WERI-Rb-1 (cell line): ENCODE measurements around the gene TEN1.
A peak's percentile ranks its signal among the peaks of the same experiment; 100 is the strongest.

ENCODE experiments used
- DNase-seq: peaks from one replicate; pipeline ENCODE4 v3.0.0-alpha.2; 2020
- H3K27ac ChIP-seq: fragments of 250-450 bp; sonication (Bioruptor Pico); 2 replicates; pipeline ENCODE4 v1.5.1; 2020; ENCODE audit warnings: mild to moderate bottlenecking, moderate library complexity
- H3K27me3 ChIP-seq: fragments of 250-450 bp; sonication (Bioruptor Pico); 2 replicates; pipeline ENCODE4 v1.5.1; 2021; ENCODE audit warnings: mild to moderate bottlenecking, low read depth, moderate library complexity; ENCODE audit not compliant: insufficient read depth, severe bottlenecking
- H3K36me3 ChIP-seq: fragments of 250-450 bp; sonication (Bioruptor Pico); 2 replicates; pipeline ENCODE4 v1.5.1; 2020; ENCODE audit warnings: mild to moderate bottlenecking, moderate library complexity
- H3K4me3 ChIP-seq: 2 replicates; pipeline ENCODE4 v1.5.1; 2011; ENCODE audit warnings: low read depth, mild to moderate bottlenecking, control low read depth, low read length
- H3K9me3 ChIP-seq: fragments of 250-450 bp; sonication (Bioruptor Pico); 2 replicates; pipeline ENCODE4 v1.5.1; 2021; ENCODE audit warnings: mild to moderate bottlenecking, moderate library complexity; ENCODE audit not compliant: severe bottlenecking
- CTCF ChIP-seq: IDR thresholded peaks from 2 replicates; pipeline ENCODE4 v1.5.1; 2011; ENCODE audit warnings: low read depth, mild to moderate bottlenecking, control low read depth, inconsistent platforms, low read length

Gene TEN1

GRCh38 chr17:76000755-76001521 lies 21.9 kb downstream of the TEN1 start, which contains the start of gene CDK3:
TSS of gene CDK3 (plus strand) at chr17:76000855. CDS start at chr17:76001426, 571 bp downstream.
- H3K27me3 ChIP-seq = no peaks in the 10 kb centered on the region
- H3K4me3 ChIP-seq = no peak within 1 kb of the TSS
- peaks cover 44% of the 10 kb centered on the region for H3K36me3 ChIP-seq
- H3K27ac ChIP-seq = peak within 1 kb of the TSS; percentile 53
- DNase-seq = no peak
- no peak for TF ChIP-seq CTCF
- H3K9me3 ChIP-seq = no peaks in the 10 kb centered on the region

GRCh38 chr17:76002100-76002499 lies 23.1 kb downstream of the TEN1 start:
- DNase-seq = no peak
- no peak overlapping the region for H3K4me3 ChIP-seq
- TF ChIP-seq CTCF = no peak
- no peaks in the 10 kb centered on the region for H3K9me3 ChIP-seq
- peaks cover 55% of the 10 kb centered on the region for H3K36me3 ChIP-seq
- no peaks in the 10 kb centered on the region for H3K27me3 ChIP-seq
- H3K27ac ChIP-seq = no peak overlapping the region

GRCh38 chr17:76003915-76004314 lies 24.9 kb downstream of the TEN1 start:
- H3K27me3 ChIP-seq = no peaks in the 10 kb centered on the region
- H3K36me3 ChIP-seq = peaks cover 60% of the 10 kb centered on the region
- H3K9me3 ChIP-seq = no peaks in the 10 kb centered on the region
- H3K27ac ChIP-seq = no peak overlapping the region
- TF ChIP-seq CTCF = no peak
- H3K4me3 ChIP-seq = no peak overlapping the region
- no peak for DNase-seq

GRCh38 chr17:76004750-76005262 lies 25.8 kb downstream of the TEN1 start:
- TF ChIP-seq CTCF = no peak
- Histone ChIP-seq H3K4me3 (no peak overlapping the region), H3K9me3 (no peaks in the 10 kb centered on the region), H3K27ac (no peak overlapping the region), H3K36me3 (peaks cover 58% of the 10 kb centered on the region), H3K27me3 (no peaks in the 10 kb centered on the region)
- no peak for DNase-seq

GRCh38 chr17:76005263-76006149 lies 26.5 kb downstream of the TEN1 start:
- Histone ChIP-seq H3K27me3 (no peaks in the 10 kb centered on the region), H3K4me3 (no peak overlapping the region), H3K9me3 (no peaks in the 10 kb centered on the region), H3K36me3 (peaks cover 53% of the 10 kb centered on the region), H3K27ac (no peak overlapping the region)
- TF ChIP-seq CTCF = peak; percentile 71
- DNase-seq = peak; percentile 93
